Measurements from ENCODE around the gene PRSS21.

The PRSS21 gene

DNA sequence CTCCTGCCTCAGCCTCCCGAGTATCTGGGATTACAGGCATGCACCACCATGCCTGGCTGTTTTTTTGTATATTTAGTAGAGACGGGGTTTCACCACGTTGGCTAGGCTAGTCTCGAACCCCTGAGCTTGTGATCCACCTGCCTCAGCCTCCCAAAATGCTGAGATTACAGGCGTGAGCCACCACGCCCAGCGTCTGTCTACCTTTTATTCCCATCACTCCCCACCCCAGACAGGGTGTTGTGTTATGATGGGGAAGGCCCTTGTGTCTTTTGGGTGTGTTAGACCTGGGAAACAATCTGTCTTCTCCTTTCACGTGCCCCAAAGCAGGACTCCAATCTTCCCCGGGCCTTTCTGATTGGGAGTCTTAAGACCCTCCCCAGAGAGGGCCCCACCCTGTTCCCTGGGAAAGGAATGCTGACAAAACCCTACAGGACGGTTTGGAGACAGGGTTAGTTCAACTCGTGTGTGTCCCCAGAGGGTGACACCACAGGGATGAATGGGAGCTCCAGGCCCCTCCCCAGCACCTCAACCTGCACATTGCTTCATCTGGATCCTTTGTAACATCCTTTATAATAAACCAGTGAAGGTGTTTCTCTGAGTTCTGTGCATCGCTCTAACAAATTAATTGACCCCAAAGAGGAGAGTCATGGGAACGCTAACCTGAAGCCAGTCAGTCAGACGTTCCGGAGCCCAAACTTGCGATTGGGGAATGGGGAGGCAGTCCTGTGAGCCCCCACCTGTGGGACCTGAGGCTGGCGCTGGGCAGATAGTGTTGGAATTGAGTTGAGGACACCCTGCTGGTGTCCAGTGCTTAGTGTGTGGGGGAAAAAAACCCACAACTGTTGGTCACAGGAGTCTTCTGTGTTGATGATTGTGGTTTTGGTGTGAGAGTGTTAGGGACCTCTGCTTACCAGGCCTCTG lies 36.8 kb upstream of the PRSS21 start:
- no peak for DNase-seq (ENCODE audit: extremely low read depth in 1 of 2, low read depth in 1 of 2)

DNA sequence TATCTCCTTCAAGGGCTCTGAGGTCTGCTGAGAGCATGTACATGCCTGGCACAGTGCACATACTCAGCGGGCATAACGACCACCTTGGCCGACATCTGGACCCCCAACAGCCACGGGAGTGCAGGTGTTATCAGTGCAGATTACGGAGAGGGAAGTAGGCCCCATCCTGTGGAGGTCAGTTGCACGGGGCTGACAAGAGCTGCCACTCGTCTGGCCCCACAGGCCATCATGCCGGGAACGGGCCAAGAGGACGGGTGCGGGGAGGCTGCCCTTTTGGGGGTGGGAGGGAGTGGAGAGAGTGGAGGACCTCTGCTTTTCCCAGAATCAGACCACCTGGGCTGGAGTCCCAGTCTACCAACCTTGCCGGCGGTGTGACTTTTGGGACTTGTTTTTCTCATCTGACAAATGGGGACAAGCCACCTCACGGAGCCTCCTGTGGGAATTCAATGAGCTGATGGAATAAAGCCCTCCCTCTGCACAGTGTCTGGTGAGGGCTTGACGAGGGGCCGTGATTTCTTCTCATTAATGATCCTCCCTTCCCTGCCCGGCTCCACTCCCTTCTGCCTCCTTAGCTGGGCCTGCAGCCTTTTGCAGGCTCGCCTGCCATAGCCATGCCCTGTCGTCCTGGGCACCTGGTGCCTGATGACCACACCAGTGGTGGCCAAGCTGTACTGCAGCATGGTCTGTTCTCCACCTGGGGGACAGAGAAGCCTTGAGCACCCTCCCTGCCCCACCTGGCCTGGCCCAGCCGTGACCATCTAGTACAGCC lies 34.3 kb upstream of the PRSS21 start:
- no peak for DNase-seq (ENCODE audit: extremely low read depth in 1 of 2, low read depth in 1 of 2)

DNA sequence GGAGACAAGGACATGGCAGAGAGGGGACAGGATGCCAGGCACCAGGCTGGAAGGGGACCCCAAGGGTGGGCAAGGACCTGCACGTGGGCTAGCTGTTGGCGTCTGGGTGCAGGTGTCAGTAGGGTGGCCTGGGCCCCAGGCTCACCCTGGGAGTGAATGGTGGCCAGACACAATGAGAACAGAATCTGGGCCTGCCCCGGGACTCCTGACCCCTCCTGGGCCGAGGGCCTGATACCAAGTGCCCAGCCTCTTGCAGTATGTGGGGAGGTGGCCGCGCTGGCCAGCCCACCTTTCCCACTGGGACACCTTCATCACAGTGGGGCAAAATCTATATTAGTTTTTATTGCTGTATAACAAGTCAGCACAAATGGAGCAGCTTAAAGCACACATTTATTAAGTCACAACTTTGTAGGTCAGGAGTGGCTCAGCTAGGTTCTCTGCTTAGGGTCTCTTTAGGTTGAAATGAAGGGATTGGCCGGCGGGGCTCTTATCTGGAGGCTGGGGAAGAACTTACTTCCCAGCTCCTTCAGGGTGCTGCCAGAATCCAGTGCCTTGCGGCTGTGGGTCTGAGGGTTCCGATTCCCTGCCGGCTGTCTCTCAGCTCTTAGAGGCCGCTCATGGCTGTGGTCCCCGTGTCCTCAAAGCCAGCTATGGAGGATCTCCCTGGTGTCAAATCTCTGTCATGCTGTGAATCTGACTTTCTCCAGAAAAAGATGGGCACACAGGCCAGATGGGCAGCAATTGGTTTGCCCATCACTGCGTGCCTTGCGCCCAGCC lies 33.3 kb upstream of the PRSS21 start:
- no peak for DNase-seq (ENCODE audit: extremely low read depth in 1 of 2, low read depth in 1 of 2)

DNA sequence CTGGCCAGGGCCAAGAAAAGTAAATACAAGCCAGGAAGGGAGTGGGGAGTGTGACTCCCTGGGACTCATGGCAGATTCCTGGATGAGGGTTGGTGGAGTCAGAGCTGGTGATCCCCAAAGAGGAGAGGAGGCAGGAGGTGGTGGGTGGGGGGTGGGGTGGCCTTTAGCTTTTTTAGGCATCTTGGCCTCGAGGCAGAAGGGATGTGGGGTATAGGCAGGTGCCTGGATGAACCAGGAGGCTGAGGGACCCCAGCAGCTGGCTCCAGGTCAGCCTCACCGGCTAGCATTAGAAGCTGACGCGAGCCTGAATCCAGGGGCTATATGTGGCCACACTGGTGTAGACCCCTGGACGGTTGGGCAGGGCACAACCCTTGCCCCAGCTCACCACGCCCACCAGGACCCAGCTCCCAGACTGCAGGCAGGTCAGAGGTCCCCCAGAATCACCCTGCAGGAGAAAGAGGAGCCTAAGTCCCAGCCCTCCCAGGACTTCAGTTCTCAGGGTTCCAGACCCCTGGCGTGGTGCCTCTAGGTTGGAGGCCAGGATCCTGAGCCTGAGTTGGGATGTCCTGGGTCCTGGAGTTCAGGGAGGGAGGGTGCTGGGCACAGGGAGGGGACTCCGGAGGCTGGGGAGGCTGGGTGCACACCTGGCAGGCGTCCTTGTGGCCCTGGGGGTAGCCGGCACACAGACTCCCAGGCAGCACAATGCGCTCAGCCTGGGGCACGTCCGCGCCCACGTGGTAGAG lies 32.5 kb upstream of the PRSS21 start:
- DNase-seq (ENCODE audit: extremely low read depth in 1 of 2, low read depth in 1 of 2) = no peak

DNA sequence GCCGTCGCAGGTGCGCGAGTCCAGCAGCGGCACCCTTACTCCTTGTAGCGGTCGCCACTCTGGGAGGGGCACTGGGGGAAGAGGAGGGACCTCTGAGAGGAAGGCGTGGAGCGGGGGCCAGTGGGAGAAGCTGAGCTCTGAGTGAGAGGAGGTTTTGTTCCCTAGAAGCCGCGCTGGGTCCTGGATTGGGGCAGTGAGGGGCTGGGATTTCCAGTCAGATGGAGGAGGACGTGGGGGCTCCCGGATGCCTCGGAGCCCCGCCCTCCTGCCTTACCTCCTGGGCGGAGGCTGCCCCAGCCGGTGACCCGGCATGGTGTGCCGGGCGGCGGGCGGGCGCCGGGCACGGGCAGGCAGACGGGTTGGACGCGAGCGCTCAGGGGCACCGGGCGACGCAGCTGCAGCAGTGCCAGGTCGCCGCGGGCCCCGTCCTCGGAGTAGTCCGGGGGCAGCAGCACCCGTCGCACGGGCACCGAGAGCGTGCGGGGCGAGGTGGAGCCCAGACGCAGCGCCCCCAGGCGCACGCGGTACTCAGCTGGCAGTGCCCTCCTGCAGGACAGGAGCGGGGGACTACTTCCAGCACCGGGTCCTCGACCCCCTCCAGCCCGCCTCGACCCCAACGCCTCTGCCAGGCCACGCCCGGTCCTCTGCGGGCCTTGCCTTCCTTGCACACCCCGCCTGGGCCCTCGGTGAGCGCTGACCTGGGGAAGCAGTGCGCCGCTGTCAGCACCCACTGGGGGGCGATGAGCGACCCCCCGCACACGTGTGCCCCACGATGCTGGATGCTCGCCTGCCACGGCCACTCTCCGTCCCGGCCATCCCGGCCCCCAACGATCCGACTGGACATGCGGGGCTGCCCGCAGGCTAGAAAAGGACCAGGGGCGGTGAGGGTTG lies 31.7 kb upstream of the PRSS21 start:
- peak in 1 of 2 donors; percentile 29 for DNase-seq (ENCODE audit: extremely low read depth in 1 of 2, low read depth in 1 of 2)

DNA sequence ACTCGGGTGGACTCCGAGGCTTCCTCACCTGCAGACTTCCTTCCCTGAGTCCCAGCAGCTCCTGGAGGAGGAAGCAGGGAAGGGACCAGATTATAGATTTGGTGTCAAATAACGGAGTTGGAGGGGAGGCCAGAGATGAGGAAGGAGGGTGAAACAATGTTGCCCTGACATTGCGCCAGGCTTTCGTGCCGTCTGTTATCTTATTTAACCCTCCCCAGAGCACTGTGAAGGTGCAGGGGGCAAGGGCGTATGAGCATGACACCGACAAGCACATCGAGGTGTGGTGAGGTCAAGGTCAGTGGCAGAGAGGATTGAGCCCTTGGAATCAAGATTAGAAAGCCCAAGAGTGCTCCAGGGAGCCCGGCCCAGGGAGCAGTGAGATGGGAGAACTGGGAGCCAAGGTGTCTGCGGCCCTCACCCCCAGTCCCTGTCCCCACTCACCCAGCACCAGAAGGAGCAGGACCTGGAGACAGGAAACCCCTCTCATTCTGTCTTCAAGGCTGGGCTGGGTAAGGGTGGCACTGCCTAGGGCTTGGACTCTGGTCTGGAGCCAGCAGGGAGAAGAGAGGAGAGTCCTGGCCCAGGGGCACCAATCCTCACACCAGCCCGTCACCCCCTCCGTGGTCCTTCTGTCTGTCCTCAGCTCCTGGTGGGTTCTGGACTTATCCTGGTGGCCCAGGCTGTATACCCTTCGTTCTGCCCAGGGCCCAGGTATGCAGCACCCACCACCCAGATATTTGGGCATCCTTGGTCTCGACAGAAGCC lies 30.8 kb upstream of the PRSS21 start:
- no peak for DNase-seq (ENCODE audit: extremely low read depth in 1 of 2, low read depth in 1 of 2)

DNA sequence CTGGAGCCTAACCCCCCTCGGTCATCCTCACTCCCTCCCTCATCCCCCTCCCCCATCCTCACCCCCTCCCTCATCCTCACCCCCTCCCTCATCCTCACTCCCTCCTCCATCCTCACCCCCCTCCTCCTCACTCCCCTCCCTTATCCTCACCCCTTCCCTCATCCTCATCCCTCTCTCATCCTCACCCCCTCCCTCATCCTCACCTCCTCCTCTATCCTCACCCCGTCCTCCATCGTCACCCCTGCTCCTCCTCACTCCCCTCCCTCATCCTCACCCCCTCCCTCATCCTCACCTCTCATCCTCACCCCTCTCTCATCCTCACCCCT lies 30.2 kb upstream of the PRSS21 start:
- DNase-seq (ENCODE audit: extremely low read depth in 1 of 2, low read depth in 1 of 2) = no peak

DNA sequence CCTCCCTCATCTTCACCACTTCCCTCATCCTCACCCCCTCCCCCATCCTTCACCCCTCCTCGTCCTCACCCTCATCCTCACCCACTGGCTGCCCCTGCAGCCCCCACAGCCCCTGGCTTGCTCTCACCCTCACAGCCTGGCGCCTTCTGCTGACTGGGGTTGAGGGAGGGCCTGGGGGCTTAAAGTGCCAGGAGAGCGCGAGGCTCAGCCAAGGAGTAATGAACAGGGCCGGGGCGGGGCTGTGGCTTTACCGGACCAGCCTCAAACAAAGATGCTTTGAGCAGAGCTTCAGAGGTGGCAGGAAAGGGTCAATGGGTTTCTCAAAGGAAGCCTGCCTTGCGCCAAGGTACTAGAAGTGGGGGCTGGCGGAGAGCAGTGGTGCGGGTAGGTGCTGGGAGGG lies 29.6 kb upstream of the PRSS21 start, which contains the start of gene PRSS33:
TSS of gene PRSS33 (minus strand) at position 155 of the 400 bp plus-strand sequence. CDS start 1,013 bp downstream, outside the sequence.
- no peak for DNase-seq (ENCODE audit: extremely low read depth in 1 of 2, low read depth in 1 of 2)

DNA sequence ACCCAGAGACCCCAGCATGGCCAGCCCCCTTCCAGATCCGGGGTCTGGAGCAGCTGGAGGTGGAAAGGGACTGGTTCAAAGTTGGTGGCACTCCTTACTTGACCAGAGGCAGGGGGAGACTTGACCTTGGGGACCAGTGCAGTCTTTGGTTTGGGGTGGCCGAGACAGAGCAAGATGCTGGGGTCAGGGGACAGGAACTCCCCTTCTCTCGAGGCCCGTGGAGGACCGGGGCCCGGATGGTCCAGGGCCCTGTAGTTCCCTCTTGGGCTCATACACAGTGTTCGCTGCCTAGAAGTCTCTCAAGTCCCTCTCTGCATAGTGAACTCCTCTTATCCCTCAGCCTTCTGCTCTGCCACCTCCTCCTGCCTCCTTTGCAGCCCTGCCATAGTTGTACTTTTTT lies 29.1 kb upstream of the PRSS21 start:
- no peak for DNase-seq (ENCODE audit: extremely low read depth in 1 of 2, low read depth in 1 of 2)

DNA sequence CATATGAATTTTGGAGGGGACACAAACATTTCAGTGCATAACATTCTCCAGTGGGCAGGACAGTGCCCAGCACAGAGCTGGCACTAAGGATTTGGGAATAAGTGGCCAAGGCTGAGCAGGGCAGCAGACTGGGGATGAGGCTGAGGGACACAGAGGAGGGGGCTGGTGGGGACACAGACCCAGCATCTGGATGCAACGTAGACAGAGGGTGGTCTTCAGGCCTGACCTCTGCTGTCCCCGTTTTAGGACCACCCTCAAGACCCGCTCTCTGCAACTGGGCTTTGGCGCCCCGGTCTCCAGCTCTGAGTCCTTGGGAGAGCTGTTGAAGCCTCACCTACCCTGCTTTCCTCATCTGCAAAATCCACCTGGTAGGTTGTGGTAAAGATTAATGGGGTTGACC lies 26.4 kb upstream of the PRSS21 start:
- DNase-seq (ENCODE audit: extremely low read depth in 1 of 2, low read depth in 1 of 2) = no peak

DNA sequence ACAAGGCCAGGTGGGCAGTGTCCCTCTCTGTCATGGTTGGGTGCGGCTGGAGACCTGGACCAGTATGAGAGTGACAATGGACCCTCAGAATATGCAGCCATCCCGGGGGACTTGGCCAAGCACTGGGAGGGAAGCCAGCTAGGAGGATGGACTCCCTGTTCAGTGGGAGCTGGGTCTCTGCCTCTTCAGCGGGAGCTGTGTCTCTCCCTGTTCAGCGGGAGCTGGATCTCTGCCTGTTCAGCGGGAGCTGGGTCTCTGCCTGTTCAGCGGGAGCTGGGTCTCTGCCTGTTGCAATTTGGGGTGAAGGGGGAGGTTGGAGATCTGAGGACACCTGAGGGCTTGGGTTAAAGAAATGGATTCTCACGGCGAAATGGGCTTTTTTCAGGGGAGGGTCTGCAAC lies 25.9 kb upstream of the PRSS21 start:
- no peak for DNase-seq (ENCODE audit: extremely low read depth in 1 of 2, low read depth in 1 of 2)

DNA sequence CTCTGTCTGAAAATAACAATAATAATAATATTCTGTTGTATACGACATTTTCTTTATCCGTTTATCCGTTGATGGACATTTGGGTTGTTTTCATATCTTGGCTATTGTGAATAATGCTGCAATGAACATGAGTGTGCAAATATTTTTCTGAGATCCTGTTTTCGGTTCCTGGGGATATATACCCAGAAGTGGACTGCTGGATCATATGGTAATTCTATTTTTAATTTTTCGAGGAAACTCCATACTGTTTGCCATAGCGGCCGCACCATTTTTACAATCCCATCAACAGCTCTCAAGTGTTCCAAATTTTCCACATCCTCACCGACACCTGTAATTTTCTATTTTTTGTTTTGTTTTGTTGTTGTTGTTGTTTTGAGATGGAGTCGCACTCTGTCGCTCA lies 24.1 kb upstream of the PRSS21 start:
- no peak for DNase-seq (ENCODE audit: extremely low read depth in 1 of 2, low read depth in 1 of 2)

DNA sequence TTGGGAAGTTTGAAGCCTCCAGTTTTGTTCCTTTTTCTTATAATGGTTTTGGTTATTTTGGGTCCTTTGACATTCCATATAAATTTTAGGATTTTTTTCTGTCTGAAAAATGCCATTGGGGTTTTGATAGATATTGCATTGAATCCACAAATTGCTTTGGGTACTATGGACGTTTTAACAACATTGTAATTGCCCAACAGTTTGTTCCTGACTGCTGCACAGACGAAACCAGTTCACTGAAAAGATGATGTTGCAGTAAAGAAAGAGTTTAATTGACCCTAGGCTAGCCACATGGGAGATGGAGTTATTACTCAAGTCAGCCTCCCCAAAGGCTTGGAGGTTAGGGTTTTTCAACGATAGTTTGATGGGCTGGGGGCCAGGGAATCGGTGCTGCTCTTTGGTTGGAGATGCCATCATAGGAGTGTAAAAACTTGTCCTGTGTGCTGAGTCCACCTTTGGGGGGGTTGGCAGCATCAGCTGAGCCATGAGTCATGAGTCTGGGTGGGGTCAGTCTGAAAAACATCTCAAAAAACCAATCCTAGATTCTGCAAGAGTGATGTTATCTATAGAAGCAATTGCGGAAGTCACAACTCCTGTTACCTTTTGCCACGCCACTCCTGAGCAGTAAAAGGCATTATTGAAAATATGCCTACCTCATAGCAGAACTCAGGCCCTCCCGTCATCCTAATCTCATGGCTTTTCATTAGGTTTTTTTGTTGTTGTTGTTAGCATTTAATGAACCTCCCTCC lies 21.5 kb upstream of the PRSS21 start:
- DNase-seq (ENCODE audit: extremely low read depth in 1 of 2, low read depth in 1 of 2) = no peak

DNA sequence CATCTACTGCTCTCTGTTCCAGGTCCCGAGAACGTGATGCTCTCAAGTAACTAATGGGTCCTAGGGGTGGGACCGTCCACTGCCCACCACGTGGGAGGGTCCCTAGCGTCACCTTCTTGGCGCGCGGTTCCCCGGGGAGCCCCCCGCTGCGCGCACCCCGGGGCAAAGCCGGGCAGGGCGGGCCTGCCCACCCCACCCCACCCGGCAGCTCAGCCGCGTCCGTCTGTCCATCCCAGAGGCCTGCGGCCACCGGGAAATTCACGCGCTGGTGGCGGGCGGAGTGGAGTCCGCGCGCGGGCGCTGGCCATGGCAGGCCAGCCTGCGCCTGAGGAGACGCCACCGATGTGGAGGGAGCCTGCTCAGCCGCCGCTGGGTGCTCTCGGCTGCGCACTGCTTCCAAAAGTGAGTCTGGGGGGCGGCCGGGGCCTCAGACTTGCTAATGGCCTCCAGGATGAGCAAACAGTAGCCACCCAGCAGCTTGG lies 18.3 kb upstream of the PRSS21 start:
- DNase-seq (ENCODE audit: extremely low read depth in 1 of 2, low read depth in 1 of 2) = no peak

DNA sequence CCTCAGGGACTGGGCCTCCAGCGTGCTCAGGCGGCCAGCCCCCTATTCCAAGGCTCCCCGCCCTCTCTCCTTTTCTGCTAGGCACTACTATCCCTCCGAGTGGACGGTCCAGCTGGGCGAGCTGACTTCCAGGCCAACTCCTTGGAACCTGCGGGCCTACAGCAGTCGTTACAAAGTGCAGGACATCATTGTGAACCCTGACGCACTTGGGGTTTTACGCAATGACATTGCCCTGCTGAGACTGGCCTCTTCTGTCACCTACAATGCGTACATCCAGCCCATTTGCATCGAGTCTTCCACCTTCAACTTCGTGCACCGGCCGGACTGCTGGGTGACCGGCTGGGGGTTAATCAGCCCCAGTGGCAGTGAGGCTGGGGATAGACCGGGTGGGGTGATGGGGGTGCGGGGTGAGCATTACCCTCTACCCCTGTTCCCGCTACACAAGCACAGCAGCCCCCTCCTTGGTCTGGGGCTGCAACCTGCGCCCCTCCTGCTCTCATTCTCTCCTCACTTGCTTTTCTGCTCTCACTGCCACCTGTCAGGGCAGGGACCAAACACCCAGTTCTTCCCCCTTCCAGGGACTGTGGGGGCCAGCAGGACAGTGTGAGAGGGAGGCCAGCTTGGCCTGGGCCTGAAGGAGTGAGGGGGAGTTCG lies 17.7 kb upstream of the PRSS21 start:
- DNase-seq (ENCODE audit: extremely low read depth in 1 of 2, low read depth in 1 of 2) = no peak

DNA sequence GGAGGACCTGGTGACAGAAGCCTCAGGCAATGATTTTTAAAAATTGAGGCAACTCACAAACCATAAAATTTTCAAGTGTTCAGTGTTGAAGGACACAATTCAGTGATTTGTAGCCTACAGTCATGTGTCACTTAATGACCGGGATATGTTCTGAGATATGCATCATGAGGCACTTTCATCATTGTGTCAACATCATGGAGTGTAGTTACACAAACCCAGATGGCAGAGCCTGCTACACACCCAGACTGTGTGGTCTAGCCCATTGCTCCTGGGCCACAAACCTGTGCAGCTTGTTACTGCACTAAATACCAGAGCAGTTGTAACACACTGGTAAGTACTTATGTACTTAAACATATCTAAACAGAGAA lies 17.2 kb upstream of the PRSS21 start:
- no peak for DNase-seq (ENCODE audit: extremely low read depth in 1 of 2, low read depth in 1 of 2)

DNA sequence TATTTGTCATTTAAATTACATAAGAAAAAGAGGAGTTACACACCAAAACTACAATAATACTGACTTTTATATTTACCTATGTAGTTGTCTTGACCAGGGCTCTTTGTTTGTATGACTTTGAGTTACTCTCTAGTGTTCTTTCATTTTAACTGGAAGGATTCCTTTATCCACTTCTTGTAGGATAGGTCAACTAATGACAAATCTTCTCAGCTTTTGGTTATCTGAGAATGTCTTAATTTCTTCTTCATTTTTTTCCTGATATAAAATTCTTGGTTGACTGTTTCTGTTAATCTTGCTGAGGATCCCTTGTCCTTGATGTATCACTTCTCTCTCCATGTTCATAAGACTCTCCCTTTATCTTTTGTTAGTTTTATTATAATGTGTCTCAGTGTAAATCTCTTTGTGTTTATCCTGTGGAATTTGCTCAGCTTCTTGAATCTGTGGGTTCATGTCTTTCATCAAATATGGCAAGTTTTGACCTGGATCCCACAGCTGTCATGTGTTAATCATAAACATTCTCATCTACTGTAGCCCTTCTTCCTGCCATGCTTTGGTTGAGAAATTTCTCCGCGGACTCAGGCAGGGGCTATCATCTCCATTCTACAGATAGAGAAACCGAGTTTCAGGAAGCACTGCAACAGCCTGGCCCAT lies 13.4 kb upstream of the PRSS21 start:
- no peak for DNase-seq (ENCODE audit: extremely low read depth in 1 of 2, low read depth in 1 of 2)
